H9 (cell line): ENCODE data around the gene PGAP6. TPM values are rescaled to one million over a fixed set of nuclear protein-coding genes. Genes with fewer than 3 reads are reported as not detected.

Experiments
- DNase-seq: peaks from one replicate; pipeline ENCODE4 v3.0.0-alpha.2; 2017
- H2AFZ ChIP-seq: one replicate; pipeline ENCODE4 v1.6.1; 2013; ENCODE audit warnings: mild to moderate bottlenecking, low read length, control low read depth, moderate library complexity
- H2AK5ac ChIP-seq: 2 replicates; pipeline ENCODE4 v1.6.1; 2013; ENCODE audit warnings: low read length, control low read depth, mixed read lengths; ENCODE audit not compliant: insufficient read length
- H2BK120ac ChIP-seq: one replicate; pipeline ENCODE4 v1.6.1; 2013; ENCODE audit warnings: low read depth, mild to moderate bottlenecking, low read length, control low read depth, inconsistent platforms; ENCODE audit not compliant: poor library complexity, severe bottlenecking
- H2BK12ac ChIP-seq: 2 replicates; pipeline ENCODE4 v1.6.1; 2013; ENCODE audit warnings: low read length, control low read depth, mixed read lengths, low read depth; ENCODE audit not compliant: insufficient read length
- H2BK15ac ChIP-seq: 2 replicates; pipeline ENCODE4 v1.6.1; 2013; ENCODE audit warnings: low read depth, low read length, control low read depth
- H2BK20ac ChIP-seq: one replicate; pipeline ENCODE4 v1.6.1; 2013; ENCODE audit warnings: low read depth, mild to moderate bottlenecking, low read length, control low read depth, inconsistent platforms; ENCODE audit not compliant: poor library complexity, severe bottlenecking
- H2BK5ac ChIP-seq: 2 replicates; pipeline ENCODE4 v1.6.1; 2013; ENCODE audit warnings: low read length, control low read depth, mixed read lengths; ENCODE audit not compliant: insufficient read length
- H3K14ac ChIP-seq: 2 replicates; pipeline ENCODE4 v1.6.1; 2013; ENCODE audit warnings: low read length, control low read depth; ENCODE audit not compliant: insufficient read depth
- H3K18ac ChIP-seq: 2 replicates; pipeline ENCODE4 v1.6.1; 2013; ENCODE audit warnings: low read depth, mild to moderate bottlenecking, mixed read lengths, low read length, control low read depth; ENCODE audit not compliant: insufficient read length
- H3K23ac ChIP-seq: 2 replicates; pipeline ENCODE4 v1.6.1; 2013; ENCODE audit warnings: low read length, control low read depth, mixed read lengths, low read depth; ENCODE audit not compliant: insufficient read length
- H3K23me2 ChIP-seq: 2 replicates; pipeline ENCODE4 v1.6.1; 2013; ENCODE audit warnings: low read depth, mild to moderate bottlenecking, mixed read lengths, low read length, control low read depth; ENCODE audit not compliant: insufficient read length, poor library complexity, severe bottlenecking
- H3K27ac ChIP-seq: 2 replicates; pipeline ENCODE4 v1.5.1; 2013; ENCODE audit warnings: low read length, control low read depth, mixed read lengths, low read depth; ENCODE audit not compliant: insufficient read length
- H3K27me3 ChIP-seq: 2 replicates; pipeline ENCODE4 v1.6.1; 2013; ENCODE audit warnings: low read length, control low read depth, inconsistent platforms; ENCODE audit not compliant: insufficient read depth
- H3K4ac ChIP-seq: 2 replicates; pipeline ENCODE4 v1.6.1; 2013; ENCODE audit warnings: low read depth, mild to moderate bottlenecking, control low read depth, inconsistent platforms, low read length, moderate library complexity
- H3K4me1 ChIP-seq: 2 replicates; pipeline ENCODE4 v1.6.1; 2013; ENCODE audit warnings: low read length, control low read depth, inconsistent platforms; ENCODE audit not compliant: insufficient read depth
- H3K4me2 ChIP-seq: 2 replicates; pipeline ENCODE4 v1.6.1; 2013; ENCODE audit warnings: low read length, control low read depth, mixed read lengths; ENCODE audit not compliant: insufficient read length, insufficient read depth
- H3K56ac ChIP-seq: 2 replicates; pipeline ENCODE4 v1.6.1; 2013; ENCODE audit warnings: low read depth, mild to moderate bottlenecking, mixed read lengths, low read length, control low read depth; ENCODE audit not compliant: insufficient read length
- H3K79me1 ChIP-seq: 2 replicates; pipeline ENCODE4 v1.6.1; 2013; ENCODE audit warnings: low read depth, mild to moderate bottlenecking, moderate library complexity, low read length, control low read depth, inconsistent platforms; ENCODE audit not compliant: insufficient read depth, poor library complexity, severe bottlenecking
- H3K79me2 ChIP-seq: 2 replicates; pipeline ENCODE4 v1.6.1; 2013; ENCODE audit warnings: low read length, control low read depth, inconsistent platforms; ENCODE audit not compliant: insufficient read depth
- H3K9ac ChIP-seq: 2 replicates; pipeline ENCODE4 v1.6.1; 2013; ENCODE audit warnings: low read length, control low read depth, mixed read lengths; ENCODE audit not compliant: insufficient read length; ENCODE audit errors: extremely low read depth
- H3K9me3 ChIP-seq: one replicate; pipeline ENCODE4 v1.6.1; 2013; ENCODE audit warnings: low read depth, low read length, inconsistent platforms; ENCODE audit not compliant: control insufficient read depth
- H3T11ph ChIP-seq: one replicate; pipeline ENCODE4 v1.6.1; 2013; ENCODE audit warnings: mild to moderate bottlenecking, low read length, control low read depth, inconsistent platforms
- H4K20me1 ChIP-seq: one replicate; pipeline ENCODE4 v1.6.1; 2013; ENCODE audit not compliant: control insufficient read depth, insufficient read length, insufficient read depth
- H4K5ac ChIP-seq: 2 replicates; pipeline ENCODE4 v1.6.1; 2013; ENCODE audit warnings: low read depth, mild to moderate bottlenecking, mixed read lengths, low read length, control low read depth; ENCODE audit not compliant: insufficient read length
- H4K8ac ChIP-seq: replicated peaks from 2 replicates; pipeline ENCODE4 v1.6.1; 2013; ENCODE audit warnings: low read length, control low read depth, mixed read lengths, low read depth; ENCODE audit not compliant: insufficient read length
- H4K91ac ChIP-seq: 2 replicates; pipeline ENCODE4 v1.6.1; 2013; ENCODE audit warnings: low read depth, mild to moderate bottlenecking, moderate library complexity, mixed read lengths, low read length, control low read depth; ENCODE audit not compliant: insufficient read length
- H3K27ac Mint-ChIP-seq, 3 experiments: 2 replicates in 2 of 3; 3 replicates in 1 of 3; pipeline ENCODE4 v1.8.0; 2020 to 2021; ENCODE audit warnings: mixed read lengths in 3 of 3, mild to moderate bottlenecking in 1 of 3, moderate library complexity in 1 of 3
- H3K27me3 Mint-ChIP-seq: 2 replicates; pipeline ENCODE4 v1.8.0; 2021; ENCODE audit warnings: low read depth, mild to moderate bottlenecking, moderate library complexity, mixed read lengths
- H3K36me3 Mint-ChIP-seq, 3 experiments: 2 replicates in 2 of 3; 3 replicates in 1 of 3; pipeline ENCODE4 v1.8.0; 2020 to 2021; ENCODE audit warnings: low read depth in 3 of 3, mixed read lengths in 3 of 3; ENCODE audit not compliant: insufficient read depth in 1 of 3
- H3K4me1 Mint-ChIP-seq, 2 experiments: 2 replicates each; pipeline ENCODE4 v1.8.0; 2020; ENCODE audit warnings: mixed read lengths in 2 of 2
- H3K4me3 Mint-ChIP-seq, 2 experiments: 2 replicates in 1 of 2; 3 replicates in 1 of 2; pipeline ENCODE4 v1.8.0; 2020 to 2021; ENCODE audit warnings: mild to moderate bottlenecking in 2 of 2, mixed read lengths in 2 of 2, moderate library complexity in 1 of 2
- H3K9me3 Mint-ChIP-seq, 2 experiments: 2 replicates in 1 of 2; 3 replicates in 1 of 2; pipeline ENCODE4 v1.8.0; 2020; ENCODE audit warnings: mild to moderate bottlenecking in 2 of 2, mixed read lengths in 2 of 2, moderate library complexity in 1 of 2
- CTCF ChIP-seq: fragments of 200-600 bp; sonication (generic); conservative IDR thresholded peaks from 3 replicates; pipeline ENCODE4 v1.8.0; 2021; ENCODE audit warnings: antibody characterized with exemption, mild to moderate bottlenecking
- WGBS: extraction: QIAGEN DNeasy Blood & Tissue Kit; methylation state at CpG from one replicate; pipeline ENCODE4 v1.1.7; 2013; ENCODE audit warnings: missing lambda C conversion rate, low lambda C conversion rate, mixed read lengths; ENCODE audit not compliant: insufficient read length; ENCODE audit errors: extremely low coverage; 5-methylcytosine and 5-hydroxymethylcytosine counted together
- total RNA-seq: library from RNA; stranded (reverse); gene quantifications from 2 replicates; pipeline ENCODE4 v1.2.1, GENCODE V29; 2021

Gene PGAP6
- total RNA-seq, 1 experiment from 2014 or later: 111 TPM

GRCh38 chr16:426906-427249 is 45.1 kb upstream of the PGAP6 start:
- H3K9ac ChIP-seq: no peak overlapping the region
- H3K4me1 ChIP-seq: no peaks in the 10 kb centered on the region
- H2BK20ac ChIP-seq: no peak overlapping the region
- peaks cover 16% of the 10 kb centered on the region; the same call in 1 of the 2 replicates for H3K27me3 ChIP-seq
- no peak overlapping the region for H3K56ac ChIP-seq
- no peak for DNase-seq
- peaks cover 51% of the 10 kb centered on the region for H3K27me3 Mint-ChIP-seq
- TF ChIP-seq CTCF: no peak
- no peaks in the 10 kb centered on the region for H3K79me1 ChIP-seq
- H3K18ac ChIP-seq: no peak overlapping the region
- no peak overlapping the region for H2BK120ac ChIP-seq
- H2BK5ac ChIP-seq: no peak overlapping the region
- no peak overlapping the region for H2AFZ ChIP-seq
- H2BK15ac ChIP-seq: no peak overlapping the region
- H3K27ac Mint-ChIP-seq: no peak overlapping the region; a peak in 1 of 7 replicates
- peak overlapping the region; percentile 55 for H3K4me2 ChIP-seq
- H3K14ac ChIP-seq: no peak overlapping the region
- H4K8ac ChIP-seq: no peak overlapping the region
- H3K79me2 ChIP-seq: peaks cover 5% of the 10 kb centered on the region; the same call in 1 of the 2 replicates
- WGBS: no CpG with 5 or more reads among the region's 13 CpGs
- H3K4me3 Mint-ChIP-seq: peak overlapping the region; percentile 73 to 80
- H3K27ac ChIP-seq: no peak overlapping the region
- H3K4ac ChIP-seq: no peak overlapping the region
- H3K9me3 ChIP-seq: no peaks in the 10 kb centered on the region
- H4K5ac ChIP-seq: no peak overlapping the region
- peaks cover 17 to 24% of the 10 kb centered on the region in 2 experiments for H3K4me1 Mint-ChIP-seq
- no peaks in the 10 kb centered on the region; a peak in 1 of 5 replicates for H3K9me3 Mint-ChIP-seq
- H4K91ac ChIP-seq: no peak overlapping the region
- no peak overlapping the region for H3K23ac ChIP-seq
- H3K23me2 ChIP-seq: peaks cover 18% of the 10 kb centered on the region
- H3K36me3 Mint-ChIP-seq: peaks cover 7 to 25% (median 14%) of the 10 kb centered on the region in 3 experiments; a peak in 6 of 7 replicates
- H4K20me1 ChIP-seq: no peaks in the 10 kb centered on the region
- no peak overlapping the region for H3T11ph ChIP-seq
- no peak overlapping the region for H2AK5ac ChIP-seq
- no peak overlapping the region for H2BK12ac ChIP-seq
